HCT116 (cell line): ENCODE results near the gene DHX16.

ENCODE experiments used
- CEBPB ChIP-seq: IDR thresholded peaks from 2 replicates; pipeline ENCODE4 v1.6.1; 2012; ENCODE audit warnings: low read depth
- EZH2 ChIP-seq: fragments of 200-600 bp; sonication (generic); IDR thresholded peaks from 2 replicates; pipeline ENCODE4 v1.6.1; 2017; ENCODE audit warnings: antibody characterized with exemption, mixed run types
- EZH2phosphoT487 ChIP-seq: fragments of 200-600 bp; IDR thresholded peaks from 2 replicates; pipeline ENCODE4 v1.6.1; 2018; ENCODE audit warnings: antibody characterized with exemption, borderline replicate concordance
- FOSL1 ChIP-seq: IDR thresholded peaks from 2 replicates; pipeline ENCODE4 v1.6.1; 2012; ENCODE audit warnings: low read depth
- JUND ChIP-seq: IDR thresholded peaks from 2 replicates; pipeline ENCODE4 v1.6.1; 2012
- POLR2A ChIP-seq: IDR thresholded peaks from 2 replicates; pipeline ENCODE4 v1.7.0; 2011; ENCODE audit warnings: borderline replicate concordance; ENCODE audit not compliant: insufficient read depth, insufficient read length; ENCODE audit errors: extremely low read depth
- RAD21 ChIP-seq: IDR thresholded peaks from 2 replicates; pipeline ENCODE4 v1.6.1; 2012; ENCODE audit warnings: low read depth, mild to moderate bottlenecking
- SIN3A ChIP-seq: IDR thresholded peaks from 2 replicates; pipeline ENCODE4 v1.6.1; 2012; ENCODE audit warnings: low read depth
- SP1 ChIP-seq: IDR thresholded peaks from 2 replicates; pipeline ENCODE4 v1.6.1; 2012; ENCODE audit warnings: low read depth
- YY1 ChIP-seq: IDR thresholded peaks from 2 replicates; pipeline ENCODE4 v1.6.1; 2011; ENCODE audit warnings: low read length, low read depth, moderate library complexity, mild to moderate bottlenecking; ENCODE audit not compliant: insufficient replicate concordance; ENCODE audit errors: extremely low read depth
- ZFX ChIP-seq: fragments of 450-650 bp; IDR thresholded peaks from 2 replicates; pipeline ENCODE4 v1.6.1; 2017
- TF ChIP-seq, protein P1 (sequence below), 3 experiments: fragments of 200-600 bp in 1 of 3; sonication (generic) in 1 of 3; IDR thresholded peaks in 2 of 3; conservative IDR thresholded peaks in 1 of 3; 2 replicates each; pipeline ENCODE4 v1.5.1; 2012 to 2017; ENCODE audit warnings: low read depth in 2 of 3, low read length in 2 of 3, antibody characterized with exemption in 1 of 3, borderline replicate concordance in 1 of 3, control low read depth in 1 of 3, mild to moderate bottlenecking in 1 of 3, mixed read lengths in 1 of 3, mixed run types in 1 of 3, moderate library complexity in 1 of 3; ENCODE audit not compliant: insufficient read depth in 1 of 3
- TF ChIP-seq, protein P2 (sequence below): IDR thresholded peaks from 2 replicates; pipeline ENCODE4 v1.6.1; 2012
- TF ChIP-seq, protein P3 (sequence below): IDR thresholded peaks from 2 replicates; pipeline ENCODE4 v1.6.1; 2012; ENCODE audit warnings: low read depth

DNA sequence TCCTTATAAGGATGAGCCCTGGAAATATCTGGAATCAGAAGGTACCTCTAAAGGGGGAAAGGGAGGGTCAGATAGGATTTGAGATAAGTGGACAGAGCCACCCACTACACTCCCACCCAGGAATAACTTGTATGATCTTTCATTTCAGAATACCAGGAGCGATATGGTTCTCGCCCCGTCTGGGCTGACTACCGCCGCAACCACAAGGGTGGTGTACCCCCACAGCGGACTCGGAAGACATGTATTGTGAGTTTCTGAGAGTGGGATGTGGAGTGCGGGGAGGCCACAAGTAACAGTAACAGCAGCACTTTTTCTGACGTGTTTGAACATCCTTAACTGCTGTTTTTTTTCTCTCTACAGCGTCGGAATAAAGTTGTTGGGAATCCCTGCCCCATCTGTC, 53.2 kb downstream of the DHX16 start:
- TF ChIP-seq, protein P1, sequence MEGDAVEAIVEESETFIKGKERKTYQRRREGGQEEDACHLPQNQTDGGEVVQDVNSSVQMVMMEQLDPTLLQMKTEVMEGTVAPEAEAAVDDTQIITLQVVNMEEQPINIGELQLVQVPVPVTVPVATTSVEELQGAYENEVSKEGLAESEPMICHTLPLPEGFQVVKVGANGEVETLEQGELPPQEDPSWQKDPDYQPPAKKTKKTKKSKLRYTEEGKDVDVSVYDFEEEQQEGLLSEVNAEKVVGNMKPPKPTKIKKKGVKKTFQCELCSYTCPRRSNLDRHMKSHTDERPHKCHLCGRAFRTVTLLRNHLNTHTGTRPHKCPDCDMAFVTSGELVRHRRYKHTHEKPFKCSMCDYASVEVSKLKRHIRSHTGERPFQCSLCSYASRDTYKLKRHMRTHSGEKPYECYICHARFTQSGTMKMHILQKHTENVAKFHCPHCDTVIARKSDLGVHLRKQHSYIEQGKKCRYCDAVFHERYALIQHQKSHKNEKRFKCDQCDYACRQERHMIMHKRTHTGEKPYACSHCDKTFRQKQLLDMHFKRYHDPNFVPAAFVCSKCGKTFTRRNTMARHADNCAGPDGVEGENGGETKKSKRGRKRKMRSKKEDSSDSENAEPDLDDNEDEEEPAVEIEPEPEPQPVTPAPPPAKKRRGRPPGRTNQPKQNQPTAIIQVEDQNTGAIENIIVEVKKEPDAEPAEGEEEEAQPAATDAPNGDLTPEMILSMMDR (IDR thresholded peaks at IDR 0.05 in 2 of 3, conservative IDR thresholded peaks at IDR 0.05 in 1 of 3; ENCODE audit: borderline replicate concordance in 1 of 3, insufficient read depth in 1 of 3, low read depth in 2 of 3, low read length in 2 of 3) = no peak
- TF ChIP-seq POLR2A (no peak), SIN3A (no peak), CEBPB (no peak), JUND (no peak), RAD21 (no peak), YY1 (no peak), SP1 (no peak), FOSL1 (no peak), EZH2phosphoT487 (no peak), EZH2 (no peak), ZFX (no peak)
- TF ChIP-seq, protein P2, sequence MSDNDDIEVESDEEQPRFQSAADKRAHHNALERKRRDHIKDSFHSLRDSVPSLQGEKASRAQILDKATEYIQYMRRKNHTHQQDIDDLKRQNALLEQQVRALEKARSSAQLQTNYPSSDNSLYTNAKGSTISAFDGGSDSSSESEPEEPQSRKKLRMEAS = no peak
- TF ChIP-seq, protein P3, sequence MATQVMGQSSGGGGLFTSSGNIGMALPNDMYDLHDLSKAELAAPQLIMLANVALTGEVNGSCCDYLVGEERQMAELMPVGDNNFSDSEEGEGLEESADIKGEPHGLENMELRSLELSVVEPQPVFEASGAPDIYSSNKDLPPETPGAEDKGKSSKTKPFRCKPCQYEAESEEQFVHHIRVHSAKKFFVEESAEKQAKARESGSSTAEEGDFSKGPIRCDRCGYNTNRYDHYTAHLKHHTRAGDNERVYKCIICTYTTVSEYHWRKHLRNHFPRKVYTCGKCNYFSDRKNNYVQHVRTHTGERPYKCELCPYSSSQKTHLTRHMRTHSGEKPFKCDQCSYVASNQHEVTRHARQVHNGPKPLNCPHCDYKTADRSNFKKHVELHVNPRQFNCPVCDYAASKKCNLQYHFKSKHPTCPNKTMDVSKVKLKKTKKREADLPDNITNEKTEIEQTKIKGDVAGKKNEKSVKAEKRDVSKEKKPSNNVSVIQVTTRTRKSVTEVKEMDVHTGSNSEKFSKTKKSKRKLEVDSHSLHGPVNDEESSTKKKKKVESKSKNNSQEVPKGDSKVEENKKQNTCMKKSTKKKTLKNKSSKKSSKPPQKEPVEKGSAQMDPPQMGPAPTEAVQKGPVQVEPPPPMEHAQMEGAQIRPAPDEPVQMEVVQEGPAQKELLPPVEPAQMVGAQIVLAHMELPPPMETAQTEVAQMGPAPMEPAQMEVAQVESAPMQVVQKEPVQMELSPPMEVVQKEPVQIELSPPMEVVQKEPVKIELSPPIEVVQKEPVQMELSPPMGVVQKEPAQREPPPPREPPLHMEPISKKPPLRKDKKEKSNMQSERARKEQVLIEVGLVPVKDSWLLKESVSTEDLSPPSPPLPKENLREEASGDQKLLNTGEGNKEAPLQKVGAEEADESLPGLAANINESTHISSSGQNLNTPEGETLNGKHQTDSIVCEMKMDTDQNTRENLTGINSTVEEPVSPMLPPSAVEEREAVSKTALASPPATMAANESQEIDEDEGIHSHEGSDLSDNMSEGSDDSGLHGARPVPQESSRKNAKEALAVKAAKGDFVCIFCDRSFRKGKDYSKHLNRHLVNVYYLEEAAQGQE = no peak
